GM21423 (cell line): Measurements from ENCODE around the gene ADGRL4.

Source experiments
- ATAC-seq: cut with Tn5 transposase; IDR thresholded peaks from one replicate; pipeline ENCODE4 v1.9.1; 2021; ENCODE audit warnings: mild to moderate bottlenecking, moderate library complexity; ENCODE audit not compliant: unreplicated experiment

The ADGRL4 gene

DNA sequence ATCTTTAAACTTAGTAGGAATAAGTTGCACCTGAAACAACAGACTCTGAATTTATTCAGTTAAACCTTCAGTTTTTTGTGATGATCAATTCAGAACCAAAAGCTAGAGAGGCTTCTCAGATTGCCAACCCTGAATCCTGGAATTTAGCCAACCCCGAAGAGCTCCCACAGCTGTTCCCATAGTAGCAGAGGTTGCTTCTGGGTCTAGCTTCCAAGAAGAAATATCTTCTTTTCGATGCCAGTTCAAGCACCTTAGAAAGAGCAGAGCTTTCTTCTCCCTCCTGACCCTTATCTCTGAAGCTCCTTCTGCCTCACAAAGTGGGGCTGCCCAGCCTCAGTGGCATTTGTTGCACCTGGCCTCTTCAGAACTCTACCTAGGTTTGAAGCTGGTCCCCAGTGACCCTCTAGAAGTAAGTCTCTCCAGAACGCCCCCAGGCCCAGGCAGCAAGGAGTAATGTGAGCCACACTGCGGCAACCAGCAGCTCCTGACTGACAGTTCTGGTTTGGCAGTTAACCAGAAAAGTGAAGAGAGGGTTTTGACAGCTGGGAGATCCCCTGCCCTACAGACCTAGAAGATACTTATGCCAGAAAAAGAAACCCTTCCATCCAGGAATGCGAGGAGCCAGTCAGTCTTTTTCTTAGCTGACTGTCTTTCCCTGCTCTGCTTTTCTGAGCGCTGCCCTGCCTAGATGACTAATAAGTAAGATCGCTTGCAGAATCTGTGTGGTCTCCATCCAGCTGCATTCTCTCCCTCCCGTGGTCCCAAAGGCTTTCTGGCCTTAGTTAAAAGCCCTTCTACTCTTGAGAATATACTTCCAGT lies 165.9 kb downstream of the ADGRL4 start:
- ATAC-seq, result no peak
